Esophagus muscularis mucosa (tissue), 4 donors: Measurements from ENCODE around the gene LRP10. TPM values are rescaled to one million over a fixed set of nuclear protein-coding genes. Genes with fewer than 3 reads are reported as not detected.

Experiments
- DNase-seq: peaks from one replicate; pipeline ENCODE4 v3.0.0-alpha.2; 2017; ENCODE audit errors: extremely low spot score
- H3K27ac ChIP-seq, 4 donors: fragments of 200-600 bp; sonication (generic); replicated peaks in 1 of 4; 1 replicate in 3 of 4; 2 replicates in 1 of 4; pipeline ENCODE4 v1.5.1; 2016 to 2019; ENCODE audit warnings: mild to moderate bottlenecking in 1 of 4
- H3K27me3 ChIP-seq, 4 donors: fragments of 200-600 bp; sonication (generic); one replicate each; pipeline versions ENCODE4 v1.5.1 to v1.6.0; 2016 to 2019
- H3K36me3 ChIP-seq, 4 donors: fragments of 200-600 bp; sonication (generic); one replicate each; pipeline ENCODE4 v1.5.1; 2016 to 2019
- H3K4me1 ChIP-seq, 4 donors: fragments of 200-600 bp; sonication (generic); one replicate each; pipeline ENCODE4 v1.5.1; 2016 to 2019
- H3K4me3 ChIP-seq, 4 donors: fragments of 200-600 bp; sonication (generic); 1 replicate in 2 of 4; 2 replicates in 2 of 4; pipeline ENCODE4 v1.5.1; 2016 to 2019; ENCODE audit warnings: mild to moderate bottlenecking in 4 of 4, moderate library complexity in 1 of 4
- H3K9me3 ChIP-seq, 4 donors: fragments of 200-600 bp; sonication (generic); 1 replicate in 3 of 4; 2 replicates in 1 of 4; pipeline ENCODE4 v1.5.1; 2016 to 2019
- EP300 ChIP-seq: sonication (generic); formaldehyde crosslinking; IDR thresholded peaks from one replicate; pipeline ENCODE4 v1.6.1; 2017; ENCODE audit warnings: antibody characterized with exemption
- POLR2A ChIP-seq: fragments of 450-650 bp; IDR thresholded peaks from one replicate; pipeline ENCODE4 v1.6.1; 2017; ENCODE audit warnings: antibody characterized with exemption, moderate library complexity, mild to moderate bottlenecking, low read depth
- POLR2AphosphoS5 ChIP-seq, 2 donors: sonication (generic); formaldehyde crosslinking; IDR thresholded peaks; one replicate each; pipeline ENCODE4 v1.6.1; 2017; ENCODE audit warnings: antibody characterized with exemption in 2 of 2
- WGBS: methylation state at CpG from one replicate; pipeline ENCODE4 v1.1.5; 2018; 5-methylcytosine and 5-hydroxymethylcytosine counted together
- intact Hi-C: fragments of 100-400 bp; cut with DNase I; formaldehyde crosslinking; loops from one replicate; pipeline ENCODE4 v1.15.1; 2023
- total RNA-seq, 4 donors: library from RNA; depleted of rRNA; stranded (reverse); fragments of >200 nt; gene quantifications; one replicate each; pipeline versions ENCODE4 v1.1.0 to v1.2.1, GENCODE V29; 2016
- TF ChIP-seq, protein P1 (sequence below), 3 experiments: fragments of 200-600 bp in 2 of 3; fragments of 450-650 bp in 1 of 3; sonication (generic) in 2 of 3; IDR thresholded peaks; one replicate each; pipeline ENCODE4 v1.5.1; 2017 to 2019; ENCODE audit warnings: antibody characterized with exemption in 3 of 3, mild to moderate bottlenecking in 2 of 3, moderate library complexity in 1 of 3

The LRP10 gene
- total RNA-seq, 4 donors from 2014 or later: 111 to 279 (median 197) TPM

DNA sequence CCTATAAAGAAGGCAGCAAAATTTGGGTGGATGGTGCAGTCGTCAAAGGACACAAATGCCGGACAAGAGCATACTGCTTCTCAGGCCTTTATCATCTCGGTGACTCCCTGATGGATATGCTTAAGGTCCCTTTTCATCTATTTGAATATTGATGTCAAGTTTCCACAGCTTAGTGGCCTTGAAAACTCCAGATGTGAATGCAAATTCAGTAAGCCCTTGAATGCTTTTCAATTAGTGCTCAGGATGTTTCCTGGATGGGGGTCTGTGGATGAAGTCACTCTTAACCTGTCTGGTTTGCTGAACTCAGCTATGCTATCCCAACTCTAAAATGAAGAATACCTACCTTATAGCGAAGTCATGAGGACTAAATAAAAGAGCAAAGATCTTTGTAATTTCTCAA, 22.2 kb downstream of the LRP10 start:
- 94% methylated on average over 4 of the region's 4 CpGs for whole genome bisulfite sequencing
- no peaks in the 10 kb centered on the region for H3K36me3 ChIP-seq

DNA sequence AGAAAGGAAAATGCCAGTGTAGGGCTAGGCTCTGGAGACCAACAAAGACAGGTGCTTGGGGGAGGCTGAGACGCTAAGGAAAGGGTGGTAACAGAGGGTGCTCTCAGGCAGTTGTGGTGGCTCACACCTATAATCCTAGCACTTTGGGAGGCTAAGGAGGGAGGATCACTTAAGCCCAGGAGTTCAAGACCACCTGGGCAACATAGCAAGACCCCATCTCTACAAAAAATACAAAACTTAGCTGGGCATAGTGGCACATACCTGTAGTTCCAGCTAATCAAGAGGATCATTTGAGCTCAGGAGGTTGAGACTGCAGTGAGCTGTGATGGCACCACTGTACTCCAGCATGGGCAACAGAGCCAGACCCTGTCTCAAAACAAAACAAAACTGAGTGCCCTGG, 23.9 kb downstream of the LRP10 start:
- Histone ChIP-seq H3K27ac (no peak overlapping the region), H3K36me3 (peaks cover 0 to 2% (median under 1%) of the 10 kb centered on the region in 4 donors), H3K27me3 (no peaks in the 10 kb centered on the region), H3K4me1 (peaks cover 9 to 36% (median 31%) of the 10 kb centered on the region in 4 donors), H3K9me3 (no peaks in the 10 kb centered on the region), H3K4me3 (no peak overlapping the region)
- TF ChIP-seq EP300 (no peak), POLR2AphosphoS5 (IDR thresholded peaks at IDR 0.05) (no peak), POLR2A (no peak)
- TF ChIP-seq, protein P1, sequence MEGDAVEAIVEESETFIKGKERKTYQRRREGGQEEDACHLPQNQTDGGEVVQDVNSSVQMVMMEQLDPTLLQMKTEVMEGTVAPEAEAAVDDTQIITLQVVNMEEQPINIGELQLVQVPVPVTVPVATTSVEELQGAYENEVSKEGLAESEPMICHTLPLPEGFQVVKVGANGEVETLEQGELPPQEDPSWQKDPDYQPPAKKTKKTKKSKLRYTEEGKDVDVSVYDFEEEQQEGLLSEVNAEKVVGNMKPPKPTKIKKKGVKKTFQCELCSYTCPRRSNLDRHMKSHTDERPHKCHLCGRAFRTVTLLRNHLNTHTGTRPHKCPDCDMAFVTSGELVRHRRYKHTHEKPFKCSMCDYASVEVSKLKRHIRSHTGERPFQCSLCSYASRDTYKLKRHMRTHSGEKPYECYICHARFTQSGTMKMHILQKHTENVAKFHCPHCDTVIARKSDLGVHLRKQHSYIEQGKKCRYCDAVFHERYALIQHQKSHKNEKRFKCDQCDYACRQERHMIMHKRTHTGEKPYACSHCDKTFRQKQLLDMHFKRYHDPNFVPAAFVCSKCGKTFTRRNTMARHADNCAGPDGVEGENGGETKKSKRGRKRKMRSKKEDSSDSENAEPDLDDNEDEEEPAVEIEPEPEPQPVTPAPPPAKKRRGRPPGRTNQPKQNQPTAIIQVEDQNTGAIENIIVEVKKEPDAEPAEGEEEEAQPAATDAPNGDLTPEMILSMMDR (IDR thresholded peaks at IDR 0.05): no peak
- intact Hi-C loops: no loop called here
- WGBS: 100% methylated on average over 1 of the region's 1 CpG
- no peak for DNase-seq

More for the DNA sequence above, 22.2 kb downstream of the LRP10 start:
- DNase-seq: no peak
- no peak for TF ChIP-seq POLR2AphosphoS5 (IDR thresholded peaks at IDR 0.05)
- no peak for TF ChIP-seq POLR2A
- no peaks in the 10 kb centered on the region for H3K27me3 ChIP-seq
- peaks cover 7 to 19% (median 16%) of the 10 kb centered on the region in 4 donors for H3K4me1 ChIP-seq
- no peak overlapping the region for H3K4me3 ChIP-seq
- no peaks in the 10 kb centered on the region for H3K9me3 ChIP-seq
- intact Hi-C loops: no loop called here
- no peak overlapping the region for H3K27ac ChIP-seq

DNA sequence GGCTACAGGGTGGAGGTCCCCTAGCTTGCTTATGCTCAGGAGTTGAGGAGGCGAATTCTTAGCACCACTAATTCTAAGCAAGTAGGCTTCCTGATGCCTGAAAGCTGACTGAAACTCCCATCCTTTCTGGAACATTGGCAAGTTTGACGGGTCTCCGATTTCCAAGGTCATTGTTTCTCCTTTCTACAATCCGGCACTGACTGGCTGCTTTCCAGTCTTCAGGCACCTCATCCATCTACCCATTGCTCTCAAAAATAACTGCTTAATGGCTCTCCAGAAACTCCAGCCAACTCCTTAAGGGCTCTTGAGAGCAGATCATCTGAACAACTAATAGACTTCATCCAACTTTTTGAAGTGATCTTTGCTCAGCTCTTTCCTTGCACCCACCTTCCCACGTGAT, 24.8 kb downstream of the LRP10 start:
- H3K9me3 ChIP-seq: no peaks in the 10 kb centered on the region
- WGBS: 54% methylated on average over 5 of the region's 5 CpGs
- H3K4me1 ChIP-seq: peaks cover 9 to 37% (median 31%) of the 10 kb centered on the region in 4 donors
- TF ChIP-seq EP300 (no peak), POLR2AphosphoS5 (IDR thresholded peaks at IDR 0.05) (no peak), POLR2A (no peak)
- TF ChIP-seq, protein P1 (IDR thresholded peaks at IDR 0.05): no peak
- intact Hi-C loops: loop anchor here (2.0 kb wide), 1 partner anchor 22 kb away; no protein-coding TSS in a partner anchor
- H3K27me3 ChIP-seq: no peaks in the 10 kb centered on the region
- H3K4me3 ChIP-seq: no peak overlapping the region
- DNase-seq: no peak
- no peak overlapping the region for H3K27ac ChIP-seq
- H3K36me3 ChIP-seq: peaks cover 7 to 12% (median 10%) of the 10 kb centered on the region in 4 donors

DNA sequence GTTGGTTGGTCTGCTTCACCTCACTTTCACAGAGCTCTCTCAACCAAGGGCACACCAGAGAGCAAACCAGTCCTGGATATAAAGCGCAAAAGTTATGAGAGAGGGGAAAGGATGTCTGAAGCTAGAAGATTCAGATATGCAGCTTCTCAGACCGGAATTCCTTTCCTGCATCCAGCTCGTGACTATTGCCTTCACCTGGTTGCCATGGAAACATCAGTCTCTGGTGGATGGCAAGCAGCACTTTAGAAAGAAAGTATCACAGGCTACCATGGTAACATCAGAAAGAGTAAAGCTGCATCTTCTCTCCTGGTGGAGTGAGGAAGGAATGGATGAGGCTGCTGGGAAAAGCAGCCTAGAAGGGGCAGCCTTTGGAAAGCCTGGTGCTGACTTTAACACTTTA, 25.2 kb downstream of the LRP10 start:
- WGBS: 79% methylated on average over 3 of the region's 3 CpGs
- DNase-seq: no peak
- H3K27me3 ChIP-seq: no peaks in the 10 kb centered on the region
- no peaks in the 10 kb centered on the region for H3K9me3 ChIP-seq
- TF ChIP-seq POLR2A (no peak), POLR2AphosphoS5 (IDR thresholded peaks at IDR 0.05) (no peak), EP300 (no peak)
- TF ChIP-seq, protein P1 (IDR thresholded peaks at IDR 0.05): no peak
- no peak overlapping the region for H3K27ac ChIP-seq
- peaks cover 9 to 37% (median 31%) of the 10 kb centered on the region in 4 donors for H3K4me1 ChIP-seq
- H3K4me3 ChIP-seq: no peak overlapping the region
- intact Hi-C loops: loop anchor here (2.0 kb wide), 1 partner anchor 22 kb away; no protein-coding TSS in a partner anchor
- H3K36me3 ChIP-seq: peaks cover 11 to 16% (median 14%) of the 10 kb centered on the region in 4 donors

DNA sequence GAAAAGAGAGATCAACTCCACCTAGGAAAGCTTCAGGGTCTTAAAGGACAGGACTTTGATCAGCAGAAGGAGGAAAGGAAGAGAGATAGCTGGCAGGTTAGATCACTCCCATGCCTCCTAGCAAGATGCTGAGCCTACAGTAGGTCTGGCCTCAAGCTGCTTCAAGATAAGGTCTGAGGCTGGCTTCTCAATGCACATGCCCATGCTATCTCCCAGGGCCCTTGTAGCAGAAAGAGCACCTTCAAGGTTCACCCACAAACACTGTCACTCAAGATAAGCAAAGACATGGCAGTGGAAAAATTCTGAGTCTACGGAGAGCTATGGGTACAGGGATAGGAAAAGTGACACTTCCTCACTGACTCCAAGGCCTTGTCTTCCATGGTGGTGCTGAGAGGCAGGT, 25.8 kb downstream of the LRP10 start:
- Histone ChIP-seq H3K27ac (no peak overlapping the region), H3K27me3 (no peaks in the 10 kb centered on the region), H3K4me3 (no peak overlapping the region), H3K9me3 (no peaks in the 10 kb centered on the region), H3K36me3 (peaks cover 17 to 22% (median 20%) of the 10 kb centered on the region in 4 donors), H3K4me1 (peaks cover 9 to 37% (median 31%) of the 10 kb centered on the region in 4 donors)
- 100% methylated on average over 1 of the region's 1 CpG for WGBS
- TF ChIP-seq POLR2AphosphoS5 (IDR thresholded peaks at IDR 0.05): no peak
- TF ChIP-seq, protein P1 (IDR thresholded peaks at IDR 0.05): no peak
- TF ChIP-seq EP300: no peak
- no peak for TF ChIP-seq POLR2A
- no peak for DNase-seq
- intact Hi-C loops: loop anchor here (2.0 kb wide), 1 partner anchor 23 kb away; no protein-coding TSS in a partner anchor
